Muscle layer of colon (tissue), 2 donors: ENCODE data around the gene FSIP1.
A peak's percentile ranks its signal among the peaks of the same experiment; 100 is the strongest.
"Not testable (repeated sequence)": the region's sequence is repeated elsewhere in the genome, so short reads cannot be mapped to it uniquely, and the experiment has no call there.

Experiments
- H3K27ac ChIP-seq: one replicate; pipeline ENCODE4 v1.7.0; 2013; ENCODE audit warnings: low read depth, mild to moderate bottlenecking, low read length, moderate library complexity
- H3K27me3 ChIP-seq, 2 donors: one replicate each; pipeline ENCODE4 v1.7.0; 2013; ENCODE audit warnings: low read length in 2 of 2, mild to moderate bottlenecking in 2 of 2; ENCODE audit not compliant: insufficient read depth in 2 of 2, control insufficient read depth in 1 of 2
- H3K36me3 ChIP-seq: one replicate; pipeline ENCODE4 v1.7.0; 2013; ENCODE audit warnings: mild to moderate bottlenecking, low read length; ENCODE audit not compliant: insufficient read depth
- H3K4me1 ChIP-seq: one replicate; pipeline ENCODE4 v1.7.0; 2013; ENCODE audit warnings: mild to moderate bottlenecking, low read length; ENCODE audit not compliant: insufficient read depth
- H3K4me3 ChIP-seq, 2 donors: one replicate each; pipeline ENCODE4 v1.7.0; 2013; ENCODE audit warnings: low read length in 2 of 2, low read depth in 1 of 2, mild to moderate bottlenecking in 1 of 2, moderate library complexity in 1 of 2
- H3K9ac ChIP-seq: one replicate; pipeline ENCODE4 v1.7.0; 2013; ENCODE audit warnings: low read length
- H3K9me3 ChIP-seq: one replicate; pipeline ENCODE4 v1.7.0; 2013; ENCODE audit warnings: mild to moderate bottlenecking, low read length
- donor health status: abdominal sarcoma.
- donor health status: Adenocarcinoma of cecum.

Gene FSIP1

DNA sequence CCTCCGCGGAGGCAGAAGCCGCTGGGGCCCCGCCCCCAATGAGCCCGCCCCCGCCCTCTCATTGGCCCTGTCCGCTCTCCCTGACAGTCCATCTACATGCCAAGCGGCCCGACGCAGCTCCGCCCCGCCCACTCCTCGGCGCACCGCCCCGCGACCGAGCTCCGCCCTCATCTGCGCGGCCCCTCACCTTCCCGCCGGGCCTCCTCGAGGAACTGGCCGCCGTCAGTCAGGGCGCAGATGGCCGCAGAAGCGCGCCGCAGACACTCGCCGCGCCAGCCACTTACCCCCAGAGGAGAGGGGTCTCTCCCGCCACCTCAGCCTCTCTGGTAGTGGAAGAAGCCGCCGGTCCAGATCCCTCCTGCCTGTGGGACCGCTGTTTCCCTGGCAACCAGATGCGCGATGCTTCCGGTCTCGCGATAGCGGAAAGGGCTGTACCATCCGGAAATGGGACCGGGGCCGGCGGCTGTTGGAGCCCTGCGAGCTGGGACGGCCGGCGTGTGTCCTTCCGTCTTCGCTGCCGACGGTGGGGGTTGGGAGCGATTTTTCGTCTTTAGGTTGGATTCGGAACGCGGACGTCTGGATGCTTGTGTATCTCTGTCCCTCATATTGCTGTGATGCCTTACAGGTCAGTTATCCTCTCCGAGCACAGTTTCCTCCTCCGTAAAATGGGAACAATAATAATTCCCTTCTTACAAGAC is at the start of gene FSIP1:
Gene FSIP1 (minus strand): TSS at position 401 of the 698 bp plus-strand sequence. CDS start 6,317 bp downstream, outside the sequence.
- Histone ChIP-seq H3K4me1 (peaks cover 11% of the 10 kb centered on the region), H3K4me3 (peak within 1 kb of the TSS; percentile 59 to 87), H3K9ac (peak within 1 kb of the TSS; percentile 5)

DNA sequence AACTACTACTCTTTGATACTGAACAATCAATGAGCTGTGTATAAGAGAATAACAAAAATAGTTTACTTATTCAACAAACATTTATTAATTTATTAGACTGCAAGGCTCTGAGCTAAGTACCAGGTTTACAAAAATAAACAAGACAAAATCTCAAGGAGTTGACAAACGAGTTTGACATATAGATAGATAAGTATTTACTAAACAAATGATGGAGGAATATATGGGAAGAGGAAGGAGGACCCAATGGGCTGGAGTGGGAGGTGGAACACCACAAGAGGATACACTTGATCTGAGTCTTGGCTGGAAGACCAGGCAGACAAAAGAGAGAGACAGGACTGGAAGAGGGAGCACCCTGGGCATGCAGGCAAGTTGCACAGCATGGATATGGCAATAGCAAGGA is 47.5 kb upstream of the FSIP1 start:
- Histone ChIP-seq H3K4me1 (no peaks in the 10 kb centered on the region), H3K36me3 (no peaks in the 10 kb centered on the region)

More for the DNA sequence above, at the start of gene FSIP1:
- Histone ChIP-seq H3K9me3 (no peaks in the 10 kb centered on the region), H3K27me3 (no peaks in the 10 kb centered on the region), H3K27ac (peak within 1 kb of the TSS; percentile 75), H3K36me3 (no peaks in the 10 kb centered on the region)

DNA sequence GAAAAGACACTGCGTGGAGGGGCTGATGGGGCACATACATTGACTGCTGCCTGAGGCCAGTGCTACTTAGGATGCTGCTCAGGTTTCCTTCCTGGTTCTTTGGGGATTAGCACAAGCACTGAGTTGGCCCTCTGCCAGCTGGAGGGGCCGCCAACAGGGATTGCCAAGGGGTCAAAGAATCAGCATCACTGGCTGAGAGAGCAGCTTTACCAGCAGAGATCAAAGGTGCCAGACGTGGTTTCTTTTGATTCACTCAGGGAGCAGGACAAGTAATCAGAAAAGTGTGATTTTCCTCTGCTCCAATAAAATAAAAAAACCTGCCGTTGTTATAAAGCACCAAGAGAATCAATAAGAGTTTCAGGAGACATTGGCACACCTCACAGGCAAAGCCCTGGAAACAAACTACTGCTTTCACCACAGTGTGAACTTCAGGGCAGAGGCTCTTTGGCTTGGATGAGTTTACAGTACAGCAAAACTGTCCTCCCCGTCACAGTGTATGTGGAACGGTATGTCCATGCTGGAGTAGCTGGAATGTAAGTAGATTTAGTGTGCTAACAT is 45.8 kb upstream of the FSIP1 start:
- Histone ChIP-seq H3K9me3 (no peaks in the 10 kb centered on the region), H3K27me3 (no peaks in the 10 kb centered on the region), H3K36me3 (no peaks in the 10 kb centered on the region), H3K4me1 (no peaks in the 10 kb centered on the region), H3K4me3 (no peak overlapping the region), H3K9ac (no peak overlapping the region), H3K27ac (no peak overlapping the region)

More for the DNA sequence above, 47.5 kb upstream of the FSIP1 start:
- no peak overlapping the region for H3K9ac ChIP-seq
- no peak overlapping the region for H3K4me3 ChIP-seq
- H3K27me3 ChIP-seq: no peaks in the 10 kb centered on the region
- no peaks in the 10 kb centered on the region for H3K9me3 ChIP-seq
- no peak overlapping the region for H3K27ac ChIP-seq

- no peaks in the 10 kb centered on the region for H3K27me3 ChIP-seq
- no peak overlapping the region for H3K9ac ChIP-seq
- H3K27ac ChIP-seq: no peak overlapping the region
- no peaks in the 10 kb centered on the region for H3K9me3 ChIP-seq
- H3K4me3 ChIP-seq: no peak overlapping the region
- no peaks in the 10 kb centered on the region for H3K4me1 ChIP-seq
- H3K36me3 ChIP-seq: no peaks in the 10 kb centered on the region
These were observed 44.3 kb upstream of the FSIP1 start for GRCh38 chr15:39826975-39827374.

DNA sequence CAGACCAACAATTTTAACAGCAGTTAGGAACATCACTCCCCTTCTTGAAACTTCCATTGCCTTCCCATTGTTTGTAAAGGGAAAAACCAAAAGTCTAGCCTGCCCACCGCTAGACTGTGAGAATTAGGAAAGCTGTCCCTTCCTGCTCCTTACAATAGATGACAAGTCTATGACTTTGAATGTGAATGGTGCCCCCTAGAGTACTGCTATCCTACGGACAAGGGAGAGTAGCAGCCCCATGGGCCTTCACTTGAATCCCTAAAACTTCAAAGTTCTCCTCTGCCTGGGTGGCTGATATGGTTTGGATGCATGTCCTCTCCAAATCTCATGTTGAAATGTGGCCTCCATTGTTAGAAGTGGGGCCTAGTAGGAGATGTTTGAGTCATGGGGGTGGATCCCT is 41.0 kb upstream of the FSIP1 start:
- Histone ChIP-seq H3K9ac (no peak overlapping the region), H3K4me1 (no peaks in the 10 kb centered on the region), H3K27ac (no peak overlapping the region), H3K36me3 (no peaks in the 10 kb centered on the region), H3K9me3 (no peaks in the 10 kb centered on the region), H3K27me3 (no peaks in the 10 kb centered on the region), H3K4me3 (no peak overlapping the region)

- H3K27ac ChIP-seq: no peak overlapping the region
- H3K4me3 ChIP-seq: no peak overlapping the region
- no peak overlapping the region for H3K9ac ChIP-seq
- H3K4me1 ChIP-seq: no peaks in the 10 kb centered on the region
- H3K9me3 ChIP-seq: no peaks in the 10 kb centered on the region
- no peaks in the 10 kb centered on the region for H3K36me3 ChIP-seq
- H3K27me3 ChIP-seq: no peaks in the 10 kb centered on the region
These were observed 37.5 kb upstream of the FSIP1 start for GRCh38 chr15:39820050-39820602.

DNA sequence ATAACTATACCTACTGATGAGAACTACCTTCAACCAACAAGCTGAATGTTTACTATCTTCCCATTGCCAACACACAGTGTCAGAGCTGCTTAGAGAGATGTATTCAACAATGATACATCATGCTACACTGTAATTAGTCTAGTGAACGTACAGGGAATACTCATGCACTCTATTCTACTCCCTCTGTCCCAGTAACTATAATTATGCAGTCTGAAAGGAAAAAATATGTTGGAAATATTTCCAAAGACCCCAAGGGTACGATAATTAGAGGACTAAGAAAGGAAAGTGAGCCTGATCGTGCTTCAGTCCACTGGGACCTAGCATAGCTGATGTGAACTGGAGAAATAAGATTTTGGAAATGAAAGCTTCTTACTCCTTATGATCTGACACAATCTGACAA is 36.9 kb upstream of the FSIP1 start:
- Histone ChIP-seq H3K27me3 (no peaks in the 10 kb centered on the region), H3K4me3 (no peak overlapping the region), H3K4me1 (no peaks in the 10 kb centered on the region), H3K36me3 (no peaks in the 10 kb centered on the region), H3K9me3 (no peaks in the 10 kb centered on the region), H3K9ac (no peak overlapping the region), H3K27ac (no peak overlapping the region)

- no peaks in the 10 kb centered on the region for H3K9me3 ChIP-seq
- H3K27me3 ChIP-seq: no peaks in the 10 kb centered on the region
- no peak overlapping the region for H3K27ac ChIP-seq
- no peak overlapping the region for H3K9ac ChIP-seq
- H3K4me3 ChIP-seq: no peak overlapping the region
- H3K4me1 ChIP-seq: no peaks in the 10 kb centered on the region
- no peaks in the 10 kb centered on the region for H3K36me3 ChIP-seq
These were observed 35.3 kb upstream of the FSIP1 start for GRCh38 chr15:39817892-39818291.

GRCh38 chr15:39814489-39814888 is 31.8 kb upstream of the FSIP1 start:
- Histone ChIP-seq H3K4me3 (no peak overlapping the region), H3K27me3 (no peaks in the 10 kb centered on the region), H3K27ac (no peak overlapping the region), H3K9me3 (no peaks in the 10 kb centered on the region), H3K4me1 (no peaks in the 10 kb centered on the region), H3K36me3 (no peaks in the 10 kb centered on the region), H3K9ac (no peak overlapping the region)

GRCh38 chr15:39812651-39813050 is 30.0 kb upstream of the FSIP1 start:
- H3K9ac ChIP-seq, H3K36me3 ChIP-seq, H3K4me3 ChIP-seq, H3K27me3 ChIP-seq, H3K27ac ChIP-seq, H3K9me3 ChIP-seq, H3K4me1 ChIP-seq: not testable (repeated sequence)

DNA sequence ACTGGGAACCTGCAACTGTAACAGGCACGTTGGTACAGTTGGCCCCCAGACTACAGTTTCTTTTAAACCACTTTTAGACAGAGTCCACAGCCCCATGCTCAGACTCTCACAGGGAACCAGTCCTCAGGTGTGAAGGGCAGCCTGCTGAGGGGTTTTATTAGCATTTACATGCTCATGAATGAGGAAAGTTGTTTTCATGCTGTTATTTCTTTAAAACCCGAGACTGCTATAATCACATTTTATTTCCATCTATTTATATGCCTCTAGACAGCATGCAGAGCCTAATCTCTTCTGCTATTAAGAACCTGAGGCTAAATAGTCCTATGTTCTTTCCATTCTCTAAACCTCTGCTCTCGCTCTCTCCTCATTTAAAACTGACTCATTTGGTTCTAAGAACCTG is 26.3 kb upstream of the FSIP1 start:
- no peak overlapping the region for H3K27ac ChIP-seq
- no peaks in the 10 kb centered on the region for H3K36me3 ChIP-seq
- H3K27me3 ChIP-seq: no peaks in the 10 kb centered on the region
- H3K9ac ChIP-seq: no peak overlapping the region
- H3K4me3 ChIP-seq: no peak overlapping the region
- H3K4me1 ChIP-seq: no peaks in the 10 kb centered on the region
- no peaks in the 10 kb centered on the region for H3K9me3 ChIP-seq

DNA sequence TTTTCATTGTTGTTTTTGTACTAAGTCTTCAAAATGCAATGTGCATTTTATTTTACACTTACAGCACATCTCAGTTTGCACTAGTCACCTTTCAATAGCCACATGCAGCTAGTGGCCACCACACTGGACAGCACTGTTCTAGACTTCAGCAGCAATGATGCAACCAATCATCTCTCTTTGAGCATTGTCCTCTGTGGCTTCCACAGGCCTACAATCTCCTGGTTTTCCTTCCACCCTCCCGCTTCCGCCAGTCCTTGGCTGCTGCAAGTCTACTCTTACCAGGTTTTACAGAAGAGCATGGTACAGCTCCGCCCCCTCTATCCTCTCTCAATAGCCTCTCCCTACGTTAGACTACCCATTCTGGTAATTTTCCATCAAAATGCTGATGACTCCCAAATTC is 25.1 kb upstream of the FSIP1 start:
- no peak overlapping the region for H3K27ac ChIP-seq
- H3K36me3 ChIP-seq: no peaks in the 10 kb centered on the region
- H3K9me3 ChIP-seq: no peaks in the 10 kb centered on the region
- no peak overlapping the region for H3K4me3 ChIP-seq
- H3K9ac ChIP-seq: no peak overlapping the region
- H3K4me1 ChIP-seq: no peaks in the 10 kb centered on the region
- H3K27me3 ChIP-seq: no peaks in the 10 kb centered on the region
